PFSK-1 (cell line): ENCODE results near the gene NHP2.

ENCODE experiments used
- FOXP2 ChIP-seq: optimal IDR thresholded peaks from 2 replicates; pipeline ENCODE3; 2011; ENCODE audit warnings: borderline replicate concordance, control low read depth, inconsistent platforms; ENCODE audit not compliant: insufficient read depth; ENCODE audit errors: extremely low read length, extremely low read depth
- REST ChIP-seq, 2 experiments: IDR thresholded peaks; 2 replicates each; pipeline versions ENCODE4 v1.6.1 to v1.8.0; 2011 to 2012; ENCODE audit warnings: low read depth in 2 of 2, low read length in 2 of 2, control low read depth in 1 of 2, inconsistent platforms in 1 of 2, mild to moderate bottlenecking in 1 of 2, moderate library complexity in 1 of 2; ENCODE audit not compliant: insufficient read depth in 1 of 2

- TF ChIP-seq FOXP2 (no peak), REST (IDR thresholded peaks at IDR 0.05; ENCODE audit: insufficient read depth in 1 of 2, low read depth in 2 of 2, low read length in 2 of 2) (no peak)
Observed at GRCh38 chr5:178141550-178141949, 12.1 kb downstream of the NHP2 start.
